Tibial artery (tissue), 4 donors: ENCODE results near the gene BCAR3.
A peak's percentile ranks its signal among the peaks of the same experiment; 100 is the strongest.

ENCODE experiments used
- DNase-seq, 2 donors: peaks; one replicate each; pipeline ENCODE4 v3.0.0-alpha.2; 2019
- H3K27ac ChIP-seq, 2 donors: fragments of 200-600 bp; sonication (generic) in 1 of 2; 1 replicate in 1 of 2; 2 replicates in 1 of 2; pipeline ENCODE4 v1.5.1; 2018 to 2019; ENCODE audit warnings: mild to moderate bottlenecking in 1 of 2
- H3K27me3 ChIP-seq, 2 donors: fragments of 200-600 bp; sonication (generic) in 1 of 2; one replicate each; pipeline versions ENCODE4 v1.5.1 to v1.6.0; 2016 to 2019
- H3K36me3 ChIP-seq, 3 donors: fragments of 200-600 bp; sonication (generic) in 2 of 3; one replicate each; pipeline ENCODE4 v1.5.1; 2016 to 2019; ENCODE audit warnings: mild to moderate bottlenecking in 2 of 3
- H3K4me1 ChIP-seq, 4 donors: fragments of 200-600 bp; sonication (generic) in 2 of 4; 1 replicate in 3 of 4; 2 replicates in 1 of 4; pipeline ENCODE4 v1.5.1; 2016 to 2019
- H3K4me3 ChIP-seq, 2 donors: fragments of 200-600 bp; sonication (generic) in 1 of 2; 1 replicate in 1 of 2; 2 replicates in 1 of 2; pipeline ENCODE4 v1.5.1; 2018 to 2019; ENCODE audit warnings: mild to moderate bottlenecking in 2 of 2
- H3K9me3 ChIP-seq, 3 donors: fragments of 200-600 bp; sonication (generic) in 1 of 3; one replicate each; pipeline ENCODE4 v1.5.1; 2016 to 2019
- intact Hi-C: fragments of 100-400 bp; cut with DNase I; formaldehyde crosslinking; loops from one replicate; pipeline ENCODE4 v1.15.0; 2023; ENCODE audit warnings: low total_unique reads
- TF ChIP-seq, protein P1 (sequence below), 2 experiments: fragments of 200-600 bp in 1 of 2; fragments of 450-650 bp in 1 of 2; IDR thresholded peaks; one replicate each; pipeline ENCODE4 v1.5.1; 2017 to 2019; ENCODE audit warnings: antibody characterized with exemption in 2 of 2, mild to moderate bottlenecking in 1 of 2, moderate library complexity in 1 of 2

BCAR3 gene

DNA sequence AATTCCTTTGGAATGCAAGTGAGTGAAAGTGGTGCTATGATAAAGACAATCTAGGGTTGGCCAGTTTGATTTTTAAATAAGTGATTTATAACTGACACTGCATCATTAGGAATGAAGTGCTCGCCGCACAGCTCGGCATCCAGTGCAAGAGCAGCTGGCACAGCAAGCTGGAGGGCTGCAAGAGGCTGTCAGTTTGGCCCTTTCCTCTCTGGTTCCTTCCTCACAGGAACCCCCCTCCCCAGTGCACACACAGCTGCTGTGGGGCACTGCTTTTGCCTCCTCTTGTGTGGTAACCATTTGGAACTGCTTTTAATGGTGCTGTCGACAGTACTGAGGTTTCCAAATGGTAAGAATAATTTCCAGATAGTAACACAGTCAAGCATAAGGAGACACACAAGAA is 10.4 kb upstream of the BCAR3 start:
- peaks cover 0 to 41% (median 32%) of the 10 kb centered on the region in 4 donors for H3K4me1 ChIP-seq
- no peaks in the 10 kb centered on the region for H3K9me3 ChIP-seq
- TF ChIP-seq, protein P1, sequence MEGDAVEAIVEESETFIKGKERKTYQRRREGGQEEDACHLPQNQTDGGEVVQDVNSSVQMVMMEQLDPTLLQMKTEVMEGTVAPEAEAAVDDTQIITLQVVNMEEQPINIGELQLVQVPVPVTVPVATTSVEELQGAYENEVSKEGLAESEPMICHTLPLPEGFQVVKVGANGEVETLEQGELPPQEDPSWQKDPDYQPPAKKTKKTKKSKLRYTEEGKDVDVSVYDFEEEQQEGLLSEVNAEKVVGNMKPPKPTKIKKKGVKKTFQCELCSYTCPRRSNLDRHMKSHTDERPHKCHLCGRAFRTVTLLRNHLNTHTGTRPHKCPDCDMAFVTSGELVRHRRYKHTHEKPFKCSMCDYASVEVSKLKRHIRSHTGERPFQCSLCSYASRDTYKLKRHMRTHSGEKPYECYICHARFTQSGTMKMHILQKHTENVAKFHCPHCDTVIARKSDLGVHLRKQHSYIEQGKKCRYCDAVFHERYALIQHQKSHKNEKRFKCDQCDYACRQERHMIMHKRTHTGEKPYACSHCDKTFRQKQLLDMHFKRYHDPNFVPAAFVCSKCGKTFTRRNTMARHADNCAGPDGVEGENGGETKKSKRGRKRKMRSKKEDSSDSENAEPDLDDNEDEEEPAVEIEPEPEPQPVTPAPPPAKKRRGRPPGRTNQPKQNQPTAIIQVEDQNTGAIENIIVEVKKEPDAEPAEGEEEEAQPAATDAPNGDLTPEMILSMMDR (IDR thresholded peaks at IDR 0.05): no peak
- H3K27ac ChIP-seq: peak overlapping the region; percentile 67 to 70
- no peak overlapping the region for H3K4me3 ChIP-seq
- no peak for DNase-seq
- H3K36me3 ChIP-seq: no peaks in the 10 kb centered on the region
- H3K27me3 ChIP-seq: no peaks in the 10 kb centered on the region
- intact Hi-C loops: no loop called here

DNA sequence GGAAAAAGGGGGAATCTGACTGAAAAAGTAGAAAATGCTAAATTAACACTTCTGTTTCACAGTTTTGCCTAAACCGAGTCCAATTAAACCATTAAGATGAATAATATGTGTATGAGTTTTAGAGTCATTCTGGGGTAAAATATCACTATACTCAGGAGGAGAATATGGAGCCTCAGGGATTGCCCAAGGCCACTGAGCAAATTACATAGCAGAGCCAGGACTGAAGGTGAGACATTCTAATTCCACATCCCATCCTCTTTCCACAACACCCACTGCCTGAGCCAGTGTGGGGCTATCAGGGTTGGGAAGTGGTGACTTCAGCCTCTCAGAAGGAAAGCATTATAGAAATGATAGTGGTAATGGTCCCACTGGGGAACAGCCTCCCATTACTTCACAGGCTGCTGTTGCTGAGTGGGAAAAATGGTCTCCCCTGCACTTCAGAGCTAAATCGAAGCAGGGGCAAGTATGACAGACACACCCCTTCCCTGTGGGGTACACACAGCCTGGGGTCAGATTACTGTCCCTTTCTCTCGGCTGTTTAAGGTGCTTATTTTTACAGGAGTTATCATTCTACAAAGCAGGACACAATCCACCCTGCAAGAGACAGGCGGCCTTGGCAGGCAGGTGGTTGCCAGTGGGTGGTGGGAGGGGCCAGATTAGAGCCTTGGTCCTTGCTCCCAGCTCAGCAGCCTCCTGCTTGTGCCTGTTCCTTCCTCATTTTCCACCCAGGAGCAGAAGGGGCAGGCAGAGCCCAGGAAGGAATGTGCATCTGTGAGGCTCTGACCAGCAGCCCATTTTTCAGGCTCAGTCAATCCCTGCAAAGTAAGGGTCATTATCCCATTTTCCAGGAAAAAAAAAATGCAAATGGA is 9.5 kb upstream of the BCAR3 start:
- H3K4me1 ChIP-seq: peaks cover 0 to 41% (median 32%) of the 10 kb centered on the region in 4 donors
- H3K9me3 ChIP-seq: no peaks in the 10 kb centered on the region
- intact Hi-C loops: no loop called here
- no peaks in the 10 kb centered on the region for H3K36me3 ChIP-seq
- no peaks in the 10 kb centered on the region for H3K27me3 ChIP-seq
- H3K27ac ChIP-seq: peak overlapping the region in 1 of 2 donors; percentile 70
- no peak overlapping the region for H3K4me3 ChIP-seq
- TF ChIP-seq, protein P1 (IDR thresholded peaks at IDR 0.05): no peak
- DNase-seq: no peak

DNA sequence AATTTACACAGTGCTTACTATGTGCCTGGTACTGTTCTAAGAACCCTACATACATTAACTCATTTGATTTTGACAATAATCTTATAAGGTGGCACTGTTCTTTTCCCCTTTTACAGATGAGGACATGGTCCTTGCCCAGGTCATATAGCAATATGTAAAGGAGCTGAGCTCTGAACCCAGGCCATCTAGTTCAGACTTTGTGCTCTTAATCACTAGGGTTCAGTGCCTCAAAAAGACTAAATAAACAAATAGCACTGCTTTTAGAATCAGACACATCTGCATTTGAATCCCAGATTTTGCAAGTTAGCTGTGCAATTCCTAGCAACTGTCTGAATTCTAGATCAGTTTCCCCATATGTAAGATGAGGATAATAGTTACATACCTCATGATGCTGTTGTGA is 8.7 kb upstream of the BCAR3 start:
- TF ChIP-seq, protein P1 (IDR thresholded peaks at IDR 0.05): no peak
- Histone ChIP-seq H3K4me1 (peaks cover 0 to 41% (median 32%) of the 10 kb centered on the region in 4 donors), H3K9me3 (no peaks in the 10 kb centered on the region), H3K36me3 (no peaks in the 10 kb centered on the region), H3K27ac (no peak overlapping the region), H3K27me3 (no peaks in the 10 kb centered on the region), H3K4me3 (no peak overlapping the region)
- intact Hi-C loops: no loop called here
- no peak for DNase-seq

DNA sequence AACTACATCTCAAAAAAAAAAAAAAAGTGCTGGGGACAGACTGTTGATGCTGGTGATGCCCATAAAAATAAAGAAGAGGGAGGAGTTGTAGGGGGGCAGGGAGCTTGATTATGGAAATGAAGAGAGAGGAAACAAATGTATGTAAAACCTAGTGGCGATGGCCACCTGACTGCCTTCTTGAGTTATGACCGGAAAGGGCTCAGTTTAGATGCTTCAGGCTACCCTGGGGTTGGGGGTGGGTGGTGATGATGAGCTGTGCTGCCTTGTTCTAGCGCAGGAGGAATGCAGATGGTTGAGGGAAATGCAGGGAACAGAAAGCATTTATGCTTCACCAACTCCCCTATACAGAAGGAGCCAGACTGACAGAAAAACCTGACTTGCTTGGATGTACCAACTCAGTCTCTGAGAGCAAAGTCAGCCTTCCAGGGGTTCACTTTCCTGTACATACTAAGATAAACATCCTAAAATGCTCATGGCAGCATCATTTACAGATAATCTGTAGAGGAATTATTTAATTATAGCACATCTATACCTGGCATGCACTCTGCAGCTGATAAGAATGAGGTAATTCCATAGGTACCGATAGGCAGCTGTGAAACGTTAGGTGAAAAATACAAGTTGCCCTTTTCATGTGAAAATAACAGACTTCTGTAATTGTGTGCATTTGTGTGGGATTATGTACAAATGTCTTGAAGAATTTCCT is 8.0 kb upstream of the BCAR3 start:
- H3K9me3 ChIP-seq: no peaks in the 10 kb centered on the region
- DNase-seq: no peak
- no peaks in the 10 kb centered on the region for H3K27me3 ChIP-seq
- H3K4me3 ChIP-seq: no peak overlapping the region
- no peaks in the 10 kb centered on the region for H3K36me3 ChIP-seq
- H3K27ac ChIP-seq: no peak overlapping the region
- H3K4me1 ChIP-seq: peaks cover 0 to 35% (median 31%) of the 10 kb centered on the region in 4 donors
- TF ChIP-seq, protein P1 (IDR thresholded peaks at IDR 0.05): no peak
- intact Hi-C loops: no loop called here

DNA sequence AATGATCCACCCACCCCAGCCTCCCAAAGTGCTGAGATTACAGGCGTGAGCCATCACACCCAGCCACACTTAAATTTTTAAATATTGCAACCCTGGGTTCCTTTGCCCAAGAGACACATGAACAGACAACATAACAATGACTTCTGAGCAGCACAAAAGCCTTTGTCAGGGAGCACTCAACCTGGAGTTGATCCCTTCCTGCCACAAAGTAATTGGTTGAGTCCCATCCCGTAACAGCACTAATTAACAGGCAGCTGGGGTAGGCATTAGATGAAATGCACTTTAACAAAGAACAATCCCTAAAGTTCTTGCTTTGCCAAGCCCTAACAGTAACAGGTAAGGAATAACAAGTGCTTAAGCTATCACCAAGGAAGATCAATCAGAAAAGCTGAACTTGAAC is 5.9 kb upstream of the BCAR3 start:
- TF ChIP-seq, protein P1 (IDR thresholded peaks at IDR 0.05): no peak
- Histone ChIP-seq H3K4me3 (no peak overlapping the region), H3K27me3 (no peaks in the 10 kb centered on the region), H3K36me3 (no peaks in the 10 kb centered on the region), H3K27ac (no peak overlapping the region), H3K9me3 (no peaks in the 10 kb centered on the region), H3K4me1 (peaks cover 0 to 14% (median 11%) of the 10 kb centered on the region in 4 donors)
- intact Hi-C loops: no loop called here
- DNase-seq: no peak
